HCT116 (cell line): ENCODE results near the gene CCNB2. TPM values are rescaled to one million over a fixed set of nuclear protein-coding genes. Genes with fewer than 3 reads are reported as not detected.

ENCODE experiments used
- ATAC-seq: fragments of 200-7000 bp; cut with Tn5 transposase; 2 replicates; pipeline ENCODE4 v1.9.1; 2020; ENCODE audit warnings: mild to moderate bottlenecking, moderate library complexity
- BruUV-seq: library from RNA; stranded (reverse); fragments of 400-500 nt; replicated peaks from 2 replicates; lab custom pipeline; 2021; lab: Mats Ljungman, UMichigan
- CTCF ChIA-PET: fragments of 300-600 bp; sonication (Branson Sonifier 250); formaldehyde crosslinking; loops from one replicate; lab custom pipeline; 2021; ENCODE audit warnings: antibody characterized with exemption; lab: Charles Lee
- POLR2A ChIA-PET: fragments of 300-600, 350-600 bp; sonication (Branson Sonifier 250); formaldehyde crosslinking; loops from one replicate; lab custom pipeline; 2021; ENCODE audit warnings: antibody characterized with exemption; lab: Charles Lee
- RAD21 ChIA-PET, 2 experiments: fragments of 300-600 bp; sonication (Branson Sonifier 250); formaldehyde crosslinking; loops; one replicate each; lab custom pipeline; 2023; ENCODE audit warnings: low total read pairs in 2 of 2; ENCODE audit not compliant: uncharacterized antibody in 2 of 2, unreplicated experiment in 2 of 2, low non-redundant PET in 1 of 2; lab: Charles Lee
- DNase-seq: peaks from one replicate; pipeline ENCODE4 v3.0.0-alpha.2; 2010; ENCODE audit warnings: low read depth, low spot score
- H2AFZ ChIP-seq: fragments of 200-600 bp; shearing (Covaris generic), sonication (generic); 2 replicates; pipeline ENCODE4 v1.6.1; 2017; ENCODE audit warnings: low read depth, mixed run types, mixed read lengths, antibody characterized with exemption, low read length; ENCODE audit not compliant: poor library complexity, severe bottlenecking
- H3K27ac ChIP-seq: 2 replicates; pipeline ENCODE4 v1.5.1; 2012; ENCODE audit warnings: low read depth, low read length
- H3K27me3 ChIP-seq: fragments of 200-600 bp; sonication (generic); 2 replicates; pipeline ENCODE4 v1.6.1; 2016; ENCODE audit warnings: mixed run types, low read length, mixed read lengths; ENCODE audit not compliant: insufficient read depth
- H3K36me3 ChIP-seq, 2 experiments: fragments of 200-500 bp in 1 of 2; fragments of 200-600 bp in 1 of 2; sonication (Bioruptor generic) in 1 of 2; sonication (generic) in 1 of 2; 2 replicates each; pipeline versions ENCODE4 v1.5.1 to v1.6.1; 2014 to 2016; ENCODE audit warnings: low read length in 2 of 2, inconsistent platforms in 1 of 2, mixed read lengths in 1 of 2, mixed run types in 1 of 2; ENCODE audit not compliant: insufficient read depth in 2 of 2, control insufficient read depth in 1 of 2
- H3K4me1 ChIP-seq, 2 experiments: fragments of 200-600 bp in 1 of 2; sonication (generic) in 1 of 2; 2 replicates each; pipeline versions ENCODE4 v1.5.1 to v1.6.1; 2012 to 2017; ENCODE audit warnings: low read length in 2 of 2, inconsistent platforms in 1 of 2, mild to moderate bottlenecking in 1 of 2, mixed read lengths in 1 of 2, mixed run types in 1 of 2, moderate library complexity in 1 of 2; ENCODE audit not compliant: insufficient read depth in 2 of 2, control insufficient read depth in 1 of 2
- H3K4me2 ChIP-seq: fragments of 200-600 bp; sonication (generic); 2 replicates; pipeline ENCODE4 v1.6.1; 2017; ENCODE audit warnings: mixed run types, low read length, mixed read lengths
- H3K4me3 ChIP-seq, 2 experiments: fragments of 200-600 bp in 1 of 2; sonication (generic) in 1 of 2; replicated peaks in 1 of 2; 2 replicates each; pipeline ENCODE4 v1.5.1; 2011 to 2016; ENCODE audit warnings: low read length in 2 of 2, control low read depth in 1 of 2, low read depth in 1 of 2, mild to moderate bottlenecking in 1 of 2, mixed read lengths in 1 of 2, mixed run types in 1 of 2
- H3K79me2 ChIP-seq: fragments of 200-600 bp; sonication (generic); 2 replicates; pipeline ENCODE4 v1.6.1; 2017; ENCODE audit warnings: mild to moderate bottlenecking, mixed run types, low read length, moderate library complexity, mixed read lengths; ENCODE audit not compliant: insufficient read depth
- H3K9ac ChIP-seq: fragments of 200-600 bp; sonication (generic); 2 replicates; pipeline ENCODE4 v1.6.1; 2016; ENCODE audit warnings: low read length, mixed read lengths
- H3K9me2 ChIP-seq: fragments of 200-600 bp; sonication (generic), shearing (Covaris generic); 2 replicates; pipeline ENCODE4 v1.6.1; 2017; ENCODE audit warnings: mixed run types, mild to moderate bottlenecking, moderate library complexity; ENCODE audit not compliant: insufficient read depth
- H3K9me3 ChIP-seq, 2 experiments: fragments of 200-500 bp in 1 of 2; fragments of 200-600 bp in 1 of 2; sonication (Bioruptor generic) in 1 of 2; sonication (generic) in 1 of 2; 2 replicates each; pipeline ENCODE4 v1.6.1; 2014 to 2017; ENCODE audit warnings: low read length in 2 of 2, mixed read lengths in 2 of 2, inconsistent platforms in 1 of 2, low read depth in 1 of 2, mild to moderate bottlenecking in 1 of 2, mixed run types in 1 of 2, moderate library complexity in 1 of 2; ENCODE audit not compliant: control insufficient read depth in 1 of 2, insufficient read depth in 1 of 2
- H4K20me1 ChIP-seq: fragments of 200-600 bp; sonication (generic), shearing (Covaris generic); 2 replicates; pipeline ENCODE4 v1.6.1; 2017; ENCODE audit warnings: mixed run types, mild to moderate bottlenecking, moderate library complexity; ENCODE audit not compliant: insufficient read depth
- EZH2 ChIP-seq: fragments of 200-600 bp; sonication (generic); IDR thresholded peaks from 2 replicates; pipeline ENCODE4 v1.6.1; 2017; ENCODE audit warnings: antibody characterized with exemption, mixed run types
- RAD21 ChIP-seq: IDR thresholded peaks from 2 replicates; pipeline ENCODE4 v1.6.1; 2012; ENCODE audit warnings: low read depth, mild to moderate bottlenecking
- SIN3A ChIP-seq: IDR thresholded peaks from 2 replicates; pipeline ENCODE4 v1.6.1; 2012; ENCODE audit warnings: low read depth
- intact Hi-C: fragments of 100-400 bp; cut with micrococcal nuclease; formaldehyde crosslinking; loops from 2 replicates; pipeline ENCODE4 v1.10.0; 2022
- total RNA-seq: library from RNA; stranded (reverse); gene quantifications from one replicate; pipeline ENCODE4 v1.2.1, GENCODE V29; 2021; ENCODE audit not compliant: unreplicated experiment
- TF ChIP-seq, protein P1 (sequence below), 3 experiments: fragments of 200-600 bp in 1 of 3; sonication (generic) in 1 of 3; IDR thresholded peaks in 2 of 3; conservative IDR thresholded peaks in 1 of 3; 2 replicates each; pipeline ENCODE4 v1.5.1; 2012 to 2017; ENCODE audit warnings: low read depth in 2 of 3, low read length in 2 of 3, antibody characterized with exemption in 1 of 3, borderline replicate concordance in 1 of 3, control low read depth in 1 of 3, mild to moderate bottlenecking in 1 of 3, mixed read lengths in 1 of 3, mixed run types in 1 of 3, moderate library complexity in 1 of 3; ENCODE audit not compliant: insufficient read depth in 1 of 3
- TF ChIP-seq, protein P2 (sequence below): IDR thresholded peaks from 2 replicates; pipeline ENCODE4 v1.6.1; 2011; ENCODE audit warnings: mild to moderate bottlenecking, low read length, moderate library complexity; ENCODE audit not compliant: insufficient replicate concordance; ENCODE audit errors: extremely low read depth

Gene CCNB2
- total RNA-seq, 1 experiment from 2014 or later: 88.7 TPM

DNA sequence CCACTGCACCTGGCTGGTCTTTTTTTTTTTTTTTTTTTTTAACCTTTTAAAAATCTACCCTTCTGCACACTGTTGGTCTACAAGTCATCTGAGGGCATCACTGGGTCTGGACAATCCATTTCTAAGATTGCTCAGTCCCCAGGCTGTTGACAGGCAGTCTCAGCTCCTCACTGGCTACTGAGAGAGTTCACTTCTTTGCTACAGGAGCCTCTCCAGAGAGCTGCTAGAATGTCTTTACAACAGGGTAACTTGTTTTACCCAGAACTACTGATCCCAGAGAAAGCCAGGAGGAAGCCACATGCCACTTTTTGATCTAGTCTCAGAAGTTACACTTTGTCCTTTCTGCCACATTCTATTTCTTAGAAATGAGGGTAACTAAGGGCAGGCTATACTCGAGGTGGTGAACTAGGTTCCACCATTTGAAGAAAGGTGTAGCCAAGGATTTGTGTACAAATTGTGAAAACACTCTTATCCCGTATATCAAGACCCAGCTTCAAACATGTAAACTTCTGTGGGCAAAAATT lies 5.7 kb upstream of the CCNB2 start:
- ChIA-PET POLR2A (interaction anchor here (0.7 kb wide), 1 partner anchor 53 kb away, joined by 7 read pairs; no protein-coding TSS in a partner anchor), RAD21 (no interaction called here)
- H3K4me2 ChIP-seq: no peak overlapping the region
- no peaks in the 10 kb centered on the region for H4K20me1 ChIP-seq
- no peaks in the 10 kb centered on the region for H3K27me3 ChIP-seq
- no peak overlapping the region for H3K9ac ChIP-seq
- DNase-seq (no peak), ATAC-seq (no peak)
- H3K4me1 ChIP-seq: peaks cover 0 to under 1% of the 10 kb centered on the region in 2 experiments; a peak in 2 of 4 replicates
- no peaks in the 10 kb centered on the region for H3K79me2 ChIP-seq
- peaks cover 10 to 11% of the 10 kb centered on the region in 2 experiments; a peak in 3 of 4 replicates for H3K36me3 ChIP-seq
- no peak overlapping the region for H2AFZ ChIP-seq
- TF ChIP-seq, protein P1, sequence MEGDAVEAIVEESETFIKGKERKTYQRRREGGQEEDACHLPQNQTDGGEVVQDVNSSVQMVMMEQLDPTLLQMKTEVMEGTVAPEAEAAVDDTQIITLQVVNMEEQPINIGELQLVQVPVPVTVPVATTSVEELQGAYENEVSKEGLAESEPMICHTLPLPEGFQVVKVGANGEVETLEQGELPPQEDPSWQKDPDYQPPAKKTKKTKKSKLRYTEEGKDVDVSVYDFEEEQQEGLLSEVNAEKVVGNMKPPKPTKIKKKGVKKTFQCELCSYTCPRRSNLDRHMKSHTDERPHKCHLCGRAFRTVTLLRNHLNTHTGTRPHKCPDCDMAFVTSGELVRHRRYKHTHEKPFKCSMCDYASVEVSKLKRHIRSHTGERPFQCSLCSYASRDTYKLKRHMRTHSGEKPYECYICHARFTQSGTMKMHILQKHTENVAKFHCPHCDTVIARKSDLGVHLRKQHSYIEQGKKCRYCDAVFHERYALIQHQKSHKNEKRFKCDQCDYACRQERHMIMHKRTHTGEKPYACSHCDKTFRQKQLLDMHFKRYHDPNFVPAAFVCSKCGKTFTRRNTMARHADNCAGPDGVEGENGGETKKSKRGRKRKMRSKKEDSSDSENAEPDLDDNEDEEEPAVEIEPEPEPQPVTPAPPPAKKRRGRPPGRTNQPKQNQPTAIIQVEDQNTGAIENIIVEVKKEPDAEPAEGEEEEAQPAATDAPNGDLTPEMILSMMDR (IDR thresholded peaks at IDR 0.05 in 2 of 3, conservative IDR thresholded peaks at IDR 0.05 in 1 of 3; ENCODE audit: borderline replicate concordance in 1 of 3, insufficient read depth in 1 of 3, low read depth in 2 of 3, low read length in 2 of 3): no peak
- TF ChIP-seq, protein P2, sequence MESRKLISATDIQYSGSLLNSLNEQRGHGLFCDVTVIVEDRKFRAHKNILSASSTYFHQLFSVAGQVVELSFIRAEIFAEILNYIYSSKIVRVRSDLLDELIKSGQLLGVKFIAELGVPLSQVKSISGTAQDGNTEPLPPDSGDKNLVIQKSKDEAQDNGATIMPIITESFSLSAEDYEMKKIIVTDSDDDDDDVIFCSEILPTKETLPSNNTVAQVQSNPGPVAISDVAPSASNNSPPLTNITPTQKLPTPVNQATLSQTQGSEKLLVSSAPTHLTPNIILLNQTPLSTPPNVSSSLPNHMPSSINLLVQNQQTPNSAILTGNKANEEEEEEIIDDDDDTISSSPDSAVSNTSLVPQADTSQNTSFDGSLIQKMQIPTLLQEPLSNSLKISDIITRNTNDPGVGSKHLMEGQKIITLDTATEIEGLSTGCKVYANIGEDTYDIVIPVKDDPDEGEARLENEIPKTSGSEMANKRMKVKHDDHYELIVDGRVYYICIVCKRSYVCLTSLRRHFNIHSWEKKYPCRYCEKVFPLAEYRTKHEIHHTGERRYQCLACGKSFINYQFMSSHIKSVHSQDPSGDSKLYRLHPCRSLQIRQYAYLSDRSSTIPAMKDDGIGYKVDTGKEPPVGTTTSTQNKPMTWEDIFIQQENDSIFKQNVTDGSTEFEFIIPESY: no peak
- TF ChIP-seq RAD21 (no peak), SIN3A (no peak), EZH2 (no peak)
- TF ChIP-seq, all 23 proteins: peak for 0
- CTCF ChIA-PET: no interaction called here
- Histone ChIP-seq H3K9me3 (no peaks in the 10 kb centered on the region), H3K27ac (no peak overlapping the region), H3K9me2 (no peaks in the 10 kb centered on the region), H3K4me3 (no peak overlapping the region)
- no TSS peak for BruUV-seq
- intact Hi-C loops: no loop called here
